HepG2 (cell line): ENCODE data around the gene OST4. TPM values are rescaled to one million over a fixed set of nuclear protein-coding genes. Genes with fewer than 3 reads are reported as not detected.

Source experiments
- ELF1 ChIP-seq: sonication (generic); formaldehyde crosslinking; IDR thresholded peaks from 2 replicates; pipeline ENCODE4 v1.4.0; 2020; ENCODE audit warnings: missing genetic modification reagents
- FOSL2 ChIP-seq: sonication (generic); formaldehyde crosslinking; IDR thresholded peaks from 2 replicates; pipeline ENCODE4 v1.4.0; 2020; ENCODE audit warnings: missing genetic modification reagents
- HHEX ChIP-seq: IDR thresholded peaks from 2 replicates; pipeline ENCODE4 v1.6.1; 2016; ENCODE audit warnings: control low read depth
- KDM5B ChIP-seq: sonication (generic); formaldehyde crosslinking; IDR thresholded peaks from 2 replicates; pipeline ENCODE4 v1.4.0; 2020; ENCODE audit warnings: missing genetic modification reagents, mild to moderate bottlenecking, borderline replicate concordance
- KLF6 ChIP-seq: IDR thresholded peaks from 2 replicates; pipeline ENCODE4 v1.8.0; 2016; ENCODE audit warnings: missing biosample characterization, missing genetic modification reagents
- TSC22D2 ChIP-seq: sonication (generic); formaldehyde crosslinking; IDR thresholded peaks from 2 replicates; pipeline ENCODE4 v1.5.1; 2020; ENCODE audit warnings: missing genetic modification reagents, mild to moderate bottlenecking, borderline replicate concordance
- ZBTB25 ChIP-seq: IDR thresholded peaks from 2 replicates; pipeline ENCODE4 v1.6.1; 2018; ENCODE audit warnings: missing genetic modification reagents
- ZFP82 ChIP-seq: sonication (generic); formaldehyde crosslinking; IDR thresholded peaks from 2 replicates; pipeline ENCODE4 v1.5.1; 2020; ENCODE audit warnings: mild to moderate bottlenecking, missing genetic modification reagents, borderline replicate concordance
- ZNF260 ChIP-seq: sonication (generic); formaldehyde crosslinking; IDR thresholded peaks from 2 replicates; pipeline ENCODE4 v1.4.0; 2020; ENCODE audit warnings: missing genetic modification reagents, low read depth, mild to moderate bottlenecking, borderline replicate concordance
- ZNF333 ChIP-seq: sonication (generic); formaldehyde crosslinking; IDR thresholded peaks from 2 replicates; pipeline ENCODE4 v1.4.0; 2020; ENCODE audit warnings: mild to moderate bottlenecking, missing genetic modification reagents, borderline replicate concordance
- ZNF430 ChIP-seq: sonication (generic); formaldehyde crosslinking; IDR thresholded peaks from 2 replicates; pipeline ENCODE4 v1.9.0; 2021; ENCODE audit warnings: mild to moderate bottlenecking, missing genetic modification reagents
- ZNF563 ChIP-seq: sonication (generic); formaldehyde crosslinking; IDR thresholded peaks from 2 replicates; pipeline ENCODE4 v1.8.0; 2022; ENCODE audit warnings: mild to moderate bottlenecking, moderate library complexity, missing genetic modification reagents
- ZNF746 ChIP-seq: sonication (generic); formaldehyde crosslinking; IDR thresholded peaks from 2 replicates; pipeline ENCODE4 v1.8.0; 2022; ENCODE audit warnings: mild to moderate bottlenecking, missing genetic modification reagents
- ZSCAN12 ChIP-seq: sonication (generic); formaldehyde crosslinking; IDR thresholded peaks from 2 replicates; pipeline ENCODE4 v1.9.0; 2021; ENCODE audit warnings: mild to moderate bottlenecking, missing genetic modification reagents
- ZSCAN30 ChIP-seq: sonication (generic); formaldehyde crosslinking; IDR thresholded peaks from 2 replicates; pipeline ENCODE4 v1.5.0; 2020; ENCODE audit warnings: mild to moderate bottlenecking, missing genetic modification reagents
- ZUFSP ChIP-seq: sonication (generic); formaldehyde crosslinking; IDR thresholded peaks from 2 replicates; pipeline ENCODE4 v1.9.0; 2021; ENCODE audit warnings: missing genetic modification reagents, mild to moderate bottlenecking, borderline replicate concordance
- polyA plus RNA-seq, 8 experiments: library from polyadenylated mRNA; depleted of rRNA in 3 of 8; stranded (reverse) in 7 of 8; unstranded in 1 of 8; fragments of >200 nt; fragmentation: Illumina TruSeq in 4 of 8; extraction: Trizol in 4 of 8; gene quantifications; 2 replicates each; pipeline versions ENCODE4 v1.2.1 to v1.2.3, GENCODE V29; 2011 to 2016; ENCODE audit warnings: low read depth in 4 of 8, missing spikeins in 1 of 8, mixed read lengths in 1 of 8; ENCODE audit not compliant: insufficient read depth in 1 of 8
- total RNA-seq, 5 experiments: library from RNA; depleted of rRNA; stranded (reverse); fragments of >200 nt; fragmentation: Illumina TruSeq; extraction: Trizol; gene quantifications; 2 replicates each; pipeline ENCODE4 v1.2.3, GENCODE V29; 2016; ENCODE audit warnings: low read depth in 1 of 5
- TF ChIP-seq, protein P1 (sequence below): sonication (generic); formaldehyde crosslinking; IDR thresholded peaks from 2 replicates; pipeline ENCODE4 v1.5.1; 2020; ENCODE audit warnings: missing genetic modification reagents, mild to moderate bottlenecking, borderline replicate concordance
- TF ChIP-seq, protein P2 (sequence below): sonication (generic); formaldehyde crosslinking; IDR thresholded peaks from 2 replicates; pipeline ENCODE4 v1.4.0; 2020; ENCODE audit warnings: missing genetic modification reagents
- TF ChIP-seq, protein P3 (sequence below): sonication (generic); formaldehyde crosslinking; IDR thresholded peaks from 2 replicates; pipeline ENCODE4 v1.5.1; 2020; ENCODE audit warnings: missing genetic modification reagents, mild to moderate bottlenecking, borderline replicate concordance

OST4 gene
- total and polyA plus RNA-seq, 2 of the 13 experiments (the other 11 are each of a cell fraction or from before 2014, with no cell fraction given) = 498 to 584 TPM

- TF ChIP-seq TSC22D2 (CRISPR knock-in tag) (peak; percentile 71; the same call in 1 of the 2 replicates), ZSCAN12 (CRISPR knock-in tag) (0 out of 2 replicates have a peak, but pooled peaks have one; percentile 18), KLF6 (peak; percentile 93; the same call in 1 of the 2 replicates), ZUFSP (CRISPR knock-in tag) (no peak), ZNF260 (CRISPR knock-in tag) (no peak), HHEX (CRISPR knock-in tag) (no peak), ZNF746 (CRISPR knock-in tag) (0 out of 2 replicates have a peak, but pooled peaks have one; percentile 32), FOSL2 (CRISPR knock-in tag) (peak; percentile 32), ZNF333 (CRISPR knock-in tag) (peak; percentile 10; the same call in 1 of the 2 replicates), ZSCAN30 (no peak), ELF1 (CRISPR knock-in tag) (peak; percentile 58), ZNF563 (peak; percentile 90; the same call in 1 of the 2 replicates), ZNF430 (CRISPR knock-in tag) (peak; percentile 35; the same call in 1 of the 2 replicates), KDM5B (CRISPR knock-in tag) (peak; percentile 60; the same call in 1 of the 2 replicates), ZBTB25 (CRISPR knock-in tag) (peak; percentile 74; the same call in 1 of the 2 replicates), ZFP82 (CRISPR knock-in tag) (no peak)
- TF ChIP-seq, protein P1, sequence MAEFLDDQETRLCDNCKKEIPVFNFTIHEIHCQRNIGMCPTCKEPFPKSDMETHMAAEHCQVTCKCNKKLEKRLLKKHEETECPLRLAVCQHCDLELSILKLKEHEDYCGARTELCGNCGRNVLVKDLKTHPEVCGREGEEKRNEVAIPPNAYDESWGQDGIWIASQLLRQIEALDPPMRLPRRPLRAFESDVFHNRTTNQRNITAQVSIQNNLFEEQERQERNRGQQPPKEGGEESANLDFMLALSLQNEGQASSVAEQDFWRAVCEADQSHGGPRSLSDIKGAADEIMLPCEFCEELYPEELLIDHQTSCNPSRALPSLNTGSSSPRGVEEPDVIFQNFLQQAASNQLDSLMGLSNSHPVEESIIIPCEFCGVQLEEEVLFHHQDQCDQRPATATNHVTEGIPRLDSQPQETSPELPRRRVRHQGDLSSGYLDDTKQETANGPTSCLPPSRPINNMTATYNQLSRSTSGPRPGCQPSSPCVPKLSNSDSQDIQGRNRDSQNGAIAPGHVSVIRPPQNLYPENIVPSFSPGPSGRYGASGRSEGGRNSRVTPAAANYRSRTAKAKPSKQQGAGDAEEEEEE (CRISPR knock-in tag) = 0 out of 2 replicates have a peak, but pooled peaks have one; percentile 58
- TF ChIP-seq, protein P2, sequence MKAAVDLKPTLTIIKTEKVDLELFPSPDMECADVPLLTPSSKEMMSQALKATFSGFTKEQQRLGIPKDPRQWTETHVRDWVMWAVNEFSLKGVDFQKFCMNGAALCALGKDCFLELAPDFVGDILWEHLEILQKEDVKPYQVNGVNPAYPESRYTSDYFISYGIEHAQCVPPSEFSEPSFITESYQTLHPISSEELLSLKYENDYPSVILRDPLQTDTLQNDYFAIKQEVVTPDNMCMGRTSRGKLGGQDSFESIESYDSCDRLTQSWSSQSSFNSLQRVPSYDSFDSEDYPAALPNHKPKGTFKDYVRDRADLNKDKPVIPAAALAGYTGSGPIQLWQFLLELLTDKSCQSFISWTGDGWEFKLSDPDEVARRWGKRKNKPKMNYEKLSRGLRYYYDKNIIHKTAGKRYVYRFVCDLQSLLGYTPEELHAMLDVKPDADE (CRISPR knock-in tag) = no peak; the same call in 1 of the 2 replicates
- TF ChIP-seq, protein P3, sequence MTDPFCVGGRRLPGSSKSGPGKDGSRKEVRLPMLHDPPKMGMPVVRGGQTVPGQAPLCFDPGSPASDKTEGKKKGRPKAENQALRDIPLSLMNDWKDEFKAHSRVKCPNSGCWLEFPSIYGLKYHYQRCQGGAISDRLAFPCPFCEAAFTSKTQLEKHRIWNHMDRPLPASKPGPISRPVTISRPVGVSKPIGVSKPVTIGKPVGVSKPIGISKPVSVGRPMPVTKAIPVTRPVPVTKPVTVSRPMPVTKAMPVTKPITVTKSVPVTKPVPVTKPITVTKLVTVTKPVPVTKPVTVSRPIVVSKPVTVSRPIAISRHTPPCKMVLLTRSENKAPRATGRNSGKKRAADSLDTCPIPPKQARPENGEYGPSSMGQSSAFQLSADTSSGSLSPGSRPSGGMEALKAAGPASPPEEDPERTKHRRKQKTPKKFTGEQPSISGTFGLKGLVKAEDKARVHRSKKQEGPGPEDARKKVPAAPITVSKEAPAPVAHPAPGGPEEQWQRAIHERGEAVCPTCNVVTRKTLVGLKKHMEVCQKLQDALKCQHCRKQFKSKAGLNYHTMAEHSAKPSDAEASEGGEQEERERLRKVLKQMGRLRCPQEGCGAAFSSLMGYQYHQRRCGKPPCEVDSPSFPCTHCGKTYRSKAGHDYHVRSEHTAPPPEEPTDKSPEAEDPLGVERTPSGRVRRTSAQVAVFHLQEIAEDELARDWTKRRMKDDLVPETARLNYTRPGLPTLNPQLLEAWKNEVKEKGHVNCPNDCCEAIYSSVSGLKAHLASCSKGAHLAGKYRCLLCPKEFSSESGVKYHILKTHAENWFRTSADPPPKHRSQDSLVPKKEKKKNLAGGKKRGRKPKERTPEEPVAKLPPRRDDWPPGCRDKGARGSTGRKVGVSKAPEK (CRISPR knock-in tag) = 0 out of 2 replicates have a peak, but pooled peaks have one; percentile 84
These were observed at the start of gene OST4 (continued) for GRCh38 chr2:27071277-27071989.
